HS-27A (cell line): ENCODE measurements around the gene GABRG3.

Experiments
- DNase-seq: peaks from one replicate; pipeline ENCODE4 v3.0.0-alpha.2; 2012; ENCODE audit warnings: low read depth, missing footprints

Gene GABRG3

DNA sequence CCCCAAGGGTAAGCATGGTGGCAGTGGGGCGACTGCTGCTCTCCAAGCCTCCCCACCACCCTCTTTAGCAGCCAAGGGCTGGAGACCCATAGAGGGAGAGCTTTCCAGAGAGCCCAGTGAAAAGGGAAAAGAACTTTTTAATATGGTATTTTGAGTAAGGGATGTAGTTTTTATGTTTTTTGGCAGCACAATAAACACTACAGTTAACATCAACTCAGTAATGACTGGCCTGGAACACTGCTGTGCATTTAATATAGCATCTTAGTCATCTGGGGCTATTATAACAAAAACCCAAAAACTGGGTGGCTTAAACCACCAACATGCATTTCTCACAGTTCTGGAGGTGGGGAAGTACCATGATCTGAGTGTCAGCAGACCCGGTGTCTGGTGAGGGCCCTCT is 495.8 kb downstream of the GABRG3 start:
- no peak for DNase-seq

DNA sequence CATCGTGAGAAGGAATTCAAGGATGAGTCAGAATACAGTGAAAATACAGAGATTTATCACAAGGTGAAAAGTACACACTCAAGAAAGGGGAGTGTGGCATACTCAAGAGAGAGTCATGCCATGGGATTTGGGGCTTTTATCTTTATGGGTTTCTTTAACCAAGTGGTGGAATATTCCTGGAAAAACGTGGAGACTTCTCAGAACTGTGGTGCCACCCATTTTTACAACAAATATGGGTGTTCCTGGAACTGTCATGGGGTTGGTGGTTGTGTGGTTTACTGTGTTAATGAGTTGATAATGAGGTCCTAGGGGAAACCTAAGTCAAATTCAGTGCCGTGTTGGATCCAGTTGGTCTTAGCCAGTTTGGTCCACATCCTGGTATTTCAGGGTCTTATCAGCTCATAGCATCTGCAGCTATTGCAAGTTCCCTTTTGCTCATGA is 497.2 kb downstream of the GABRG3 start:
- no peak for DNase-seq

DNA sequence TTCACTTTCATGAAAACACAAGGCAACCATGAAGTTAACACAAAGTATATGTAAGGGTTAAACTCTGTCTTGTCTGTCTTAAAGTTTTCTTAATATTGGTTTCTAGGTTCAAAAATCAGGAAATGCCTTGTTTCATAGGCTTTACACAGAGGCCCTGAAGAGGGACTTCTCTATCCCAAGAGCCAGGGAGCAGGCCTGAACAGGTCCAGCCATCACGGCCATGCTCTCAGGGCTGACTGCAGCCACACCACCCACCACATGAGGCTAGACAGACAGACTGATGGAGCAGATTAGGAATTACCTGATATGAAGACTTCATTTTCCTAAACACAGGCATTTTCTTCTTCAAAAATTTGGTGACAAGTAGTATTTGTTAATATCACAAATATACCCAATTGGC is 502.9 kb downstream of the GABRG3 start:
- no peak for DNase-seq

DNA sequence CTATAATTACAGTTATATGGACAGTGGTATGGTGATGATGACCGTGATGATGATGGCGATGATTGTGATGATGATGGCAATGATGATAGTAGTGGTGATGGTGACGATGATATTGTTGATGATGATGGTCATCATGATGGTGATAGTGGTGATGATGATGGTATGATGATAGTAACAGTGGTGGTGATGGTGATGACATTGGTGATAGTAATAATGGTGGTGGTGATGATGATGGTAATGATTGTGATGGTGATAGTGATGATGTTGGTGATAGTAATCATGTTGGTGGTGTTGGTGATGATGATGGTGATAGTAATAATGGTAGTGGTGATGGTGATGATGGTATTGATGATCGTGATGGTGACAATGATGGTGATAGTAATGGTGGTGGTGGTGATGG is 504.4 kb downstream of the GABRG3 start:
- no peak for DNase-seq

DNA sequence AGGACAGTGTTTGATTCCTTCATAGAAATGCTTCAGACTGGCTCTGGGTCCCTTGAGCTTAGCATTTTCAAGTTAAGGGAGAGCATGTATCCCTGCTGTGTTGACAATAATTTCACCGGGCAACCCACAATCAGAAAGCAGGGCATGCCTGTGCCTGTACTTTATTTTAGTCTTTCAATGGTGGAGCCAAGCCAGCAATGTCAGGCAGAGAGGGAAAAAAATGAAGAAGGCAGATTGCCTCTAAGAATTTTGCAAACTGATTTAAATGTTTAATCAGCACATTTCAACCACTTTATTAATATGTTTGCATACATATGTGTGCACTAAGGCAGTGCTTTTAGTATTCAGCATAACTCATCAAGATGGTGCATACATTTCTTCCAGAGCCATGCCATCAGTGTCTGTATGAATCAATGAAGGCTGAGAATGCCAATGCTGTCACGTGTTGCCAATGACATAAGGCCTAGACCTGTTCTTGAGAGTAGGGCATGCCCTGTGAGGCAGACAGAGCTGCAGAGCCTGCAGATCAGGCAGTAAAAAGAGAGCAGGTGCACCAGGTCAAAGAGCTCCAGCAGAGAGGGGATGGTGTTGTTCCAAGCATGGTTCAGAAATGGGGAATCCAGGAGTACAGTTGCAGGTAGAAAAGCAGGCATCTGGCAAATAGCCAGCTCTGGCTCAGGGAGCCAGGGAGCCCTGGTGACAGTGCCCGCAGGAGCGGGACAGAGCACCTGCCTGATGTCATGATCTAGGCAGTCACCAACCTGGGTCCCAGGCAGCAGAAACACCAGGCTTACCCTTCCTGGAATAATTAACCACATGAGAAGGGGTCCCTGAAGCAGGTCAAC is 508.5 kb downstream of the GABRG3 start:
- DNase-seq = no peak

DNA sequence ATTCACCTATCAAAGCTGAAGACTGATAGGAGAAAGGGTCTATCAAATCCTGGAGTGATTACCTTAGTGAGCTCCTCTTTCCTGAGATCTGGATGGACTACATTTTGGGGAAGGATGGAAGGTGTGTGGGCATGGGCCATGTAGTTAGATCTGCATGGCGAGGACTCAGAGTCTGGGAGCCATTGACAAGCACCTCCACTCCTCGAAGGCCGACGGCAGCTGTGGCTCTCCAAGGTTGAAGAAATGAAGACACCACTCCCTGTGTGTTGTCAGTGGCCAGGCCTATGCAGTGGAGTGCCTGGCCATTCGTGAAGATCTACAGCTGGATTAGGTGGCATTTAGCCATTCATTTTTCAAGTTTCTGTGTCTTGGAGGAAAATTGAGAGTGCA is 509.2 kb downstream of the GABRG3 start:
- no peak for DNase-seq

DNA sequence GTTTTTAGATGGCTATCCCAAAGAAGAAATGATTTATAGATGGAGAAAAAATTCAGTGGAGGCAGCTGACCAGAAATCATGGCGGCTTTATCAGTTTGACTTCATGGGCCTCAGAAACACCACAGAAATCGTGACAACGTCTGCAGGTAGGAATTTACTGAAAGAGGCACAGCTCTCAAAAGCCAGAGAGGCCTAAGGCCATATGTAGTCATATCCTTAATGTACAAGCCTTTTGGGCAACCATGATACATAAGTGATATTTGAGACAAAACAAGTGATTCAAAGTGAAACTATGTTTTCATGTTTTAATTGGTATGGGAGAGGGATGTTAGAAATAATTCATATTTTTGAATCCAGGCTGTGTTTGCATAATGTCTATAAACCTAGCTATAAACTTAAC is 509.7 kb downstream of the GABRG3 start:
- no peak for DNase-seq

DNA sequence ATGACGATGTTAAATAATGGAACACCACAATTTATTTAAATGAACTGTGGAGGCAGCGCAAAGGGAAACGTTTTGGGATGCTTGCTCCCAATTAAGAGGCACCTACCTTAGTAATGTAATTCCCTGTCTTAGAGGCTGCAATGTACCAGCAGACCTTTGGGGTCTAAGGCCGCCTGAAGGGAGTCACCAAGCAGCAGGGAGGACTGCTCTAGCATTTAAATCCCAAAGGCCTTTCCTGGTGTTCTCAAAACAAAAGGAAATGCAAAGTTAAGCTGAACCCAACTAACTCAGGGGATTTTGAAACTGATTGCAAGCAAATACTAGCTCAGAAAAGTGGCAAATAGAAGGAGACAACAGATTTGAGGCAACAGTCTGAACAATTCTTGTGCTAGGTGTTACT is 510.8 kb downstream of the GABRG3 start:
- DNase-seq = no peak

DNA sequence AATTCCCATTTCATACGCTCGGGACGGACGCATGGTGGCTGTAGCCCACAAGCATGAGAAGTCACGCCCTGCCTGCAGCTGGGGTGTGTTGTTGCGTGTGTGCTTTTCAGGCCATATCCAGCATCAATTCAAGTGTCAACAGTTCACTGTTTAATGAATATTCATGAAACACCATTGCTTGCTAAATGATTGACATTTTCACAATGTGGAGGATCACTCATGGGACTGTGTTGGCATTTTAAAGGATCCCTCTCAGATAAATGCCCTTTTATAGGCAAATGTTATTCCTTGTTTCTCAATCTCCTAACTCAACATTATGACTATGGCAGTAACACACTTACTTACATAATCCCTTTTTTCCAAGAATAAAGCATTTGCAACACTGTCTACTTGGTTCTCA is 511.3 kb downstream of the GABRG3 start:
- DNase-seq = no peak

DNA sequence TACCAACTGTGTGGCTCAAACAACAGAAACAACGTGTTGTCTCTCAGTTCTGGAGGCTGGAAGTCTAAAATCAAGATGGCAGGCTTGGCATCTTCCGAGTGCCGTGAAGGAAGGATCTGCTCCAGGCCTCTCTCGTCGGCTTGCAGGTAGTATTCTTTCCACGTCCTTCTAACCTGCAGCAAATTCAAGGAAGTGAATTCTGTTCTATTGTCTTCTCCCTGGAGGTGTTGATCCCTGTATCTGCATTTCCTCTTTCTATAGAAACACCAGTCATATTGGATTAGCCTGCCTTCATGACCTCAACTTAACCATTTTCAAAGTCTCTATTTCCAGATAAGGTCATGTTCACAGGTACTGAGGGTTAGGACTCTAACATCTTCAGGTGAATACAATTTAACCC is 512.1 kb downstream of the GABRG3 start:
- DNase-seq = no peak

DNA sequence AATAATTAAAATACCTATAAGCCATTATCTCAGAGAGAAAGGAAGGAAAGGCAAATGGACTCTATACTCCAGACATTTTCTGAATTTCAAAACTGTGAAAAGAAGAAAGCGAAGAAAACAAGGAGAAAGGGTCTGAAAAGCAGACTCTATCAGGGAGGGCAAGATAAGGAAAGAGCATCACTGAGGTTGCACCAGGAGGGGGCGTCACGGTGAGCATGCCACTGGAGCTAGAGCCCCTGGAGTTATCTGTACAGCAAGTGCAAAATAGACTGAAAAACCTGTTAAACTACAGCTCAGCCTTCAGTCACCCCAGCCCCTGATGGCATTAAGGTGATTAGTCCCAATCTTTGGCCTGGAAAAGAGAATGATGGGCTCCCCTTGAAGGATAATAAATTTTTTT is 514.3 kb downstream of the GABRG3 start:
- DNase-seq = no peak

DNA sequence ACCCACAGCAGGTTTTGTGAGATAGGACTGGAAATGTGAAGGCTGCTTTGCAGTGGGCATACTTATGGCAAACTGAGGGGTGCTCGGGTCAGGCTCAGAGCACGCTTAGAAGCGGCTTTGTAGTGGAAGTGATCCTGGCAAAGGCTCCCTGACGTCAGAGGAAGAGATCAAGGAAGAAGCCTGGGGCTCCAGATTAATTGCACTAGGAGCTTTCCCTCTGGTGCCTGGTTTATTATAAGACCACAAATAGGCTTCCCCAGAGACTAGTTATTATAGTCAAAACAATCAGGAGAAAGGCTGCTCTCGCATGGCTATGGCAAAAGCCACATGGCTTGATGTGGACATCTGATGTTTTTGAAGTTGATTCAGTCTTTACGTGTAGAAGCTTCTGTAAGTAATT is 515.1 kb downstream of the GABRG3 start:
- DNase-seq = no peak

DNA sequence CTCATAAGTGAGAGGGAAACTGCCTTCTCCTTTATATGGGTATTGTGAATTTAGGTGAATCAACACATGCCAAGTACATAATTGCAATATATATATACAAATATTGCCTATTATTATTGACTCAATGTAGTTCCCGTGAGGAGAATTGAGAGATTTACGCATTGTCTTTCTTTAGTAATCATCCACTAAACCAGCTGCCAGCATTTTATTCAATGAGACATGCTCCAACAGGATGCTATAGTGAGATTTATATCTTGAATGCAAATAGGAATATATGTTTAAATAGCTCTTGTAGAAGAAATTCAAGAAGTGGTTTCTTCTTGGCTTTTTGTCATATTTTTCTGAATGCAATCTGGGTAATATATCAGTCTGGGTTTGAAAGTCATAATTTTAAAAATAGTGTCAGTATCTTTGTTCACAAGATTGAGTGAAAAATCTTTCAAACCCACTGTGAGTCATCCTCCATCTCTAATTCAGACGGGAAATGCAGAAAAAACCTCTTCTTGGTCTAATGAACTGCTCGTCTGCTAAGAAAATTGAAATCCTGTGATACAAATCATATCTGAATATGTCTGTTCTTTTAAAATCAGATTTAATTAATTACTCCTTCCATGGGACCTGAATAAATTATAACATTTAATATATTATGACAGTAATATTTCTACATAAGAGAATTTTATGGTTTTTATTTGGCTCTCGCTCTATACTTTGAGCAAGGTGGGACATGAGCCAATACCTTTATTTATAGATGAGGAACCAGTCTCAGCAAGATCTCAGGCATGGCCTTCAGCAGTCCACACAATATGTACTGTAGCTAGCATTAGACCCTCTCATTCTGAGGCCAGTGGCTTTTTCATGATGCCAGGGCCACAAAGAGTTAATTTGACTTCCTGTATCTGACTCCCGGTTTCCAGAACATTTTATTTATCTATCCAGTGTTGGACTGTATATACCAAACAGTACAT is 516.0 kb downstream of the GABRG3 start:
- DNase-seq = no peak

DNA sequence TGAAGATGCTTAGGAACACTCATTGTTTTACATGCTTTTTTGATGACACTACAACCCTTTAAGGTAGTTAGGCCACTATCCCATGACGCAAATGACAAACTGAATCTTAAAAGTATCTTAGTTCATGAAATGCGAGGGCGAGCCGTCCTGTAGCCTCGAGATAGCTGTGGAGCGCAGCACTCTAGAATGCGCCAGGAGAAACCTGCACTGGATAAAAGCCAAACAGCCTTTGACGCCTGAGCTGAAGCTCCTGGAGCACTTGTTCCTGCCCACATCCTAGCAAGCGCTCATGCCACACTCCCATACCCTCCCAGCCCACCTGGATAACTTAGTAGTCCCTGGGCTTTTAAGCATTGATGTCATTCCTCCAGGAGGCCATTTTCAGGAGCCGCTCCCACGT is 516.9 kb downstream of the GABRG3 start:
- no peak for DNase-seq

DNA sequence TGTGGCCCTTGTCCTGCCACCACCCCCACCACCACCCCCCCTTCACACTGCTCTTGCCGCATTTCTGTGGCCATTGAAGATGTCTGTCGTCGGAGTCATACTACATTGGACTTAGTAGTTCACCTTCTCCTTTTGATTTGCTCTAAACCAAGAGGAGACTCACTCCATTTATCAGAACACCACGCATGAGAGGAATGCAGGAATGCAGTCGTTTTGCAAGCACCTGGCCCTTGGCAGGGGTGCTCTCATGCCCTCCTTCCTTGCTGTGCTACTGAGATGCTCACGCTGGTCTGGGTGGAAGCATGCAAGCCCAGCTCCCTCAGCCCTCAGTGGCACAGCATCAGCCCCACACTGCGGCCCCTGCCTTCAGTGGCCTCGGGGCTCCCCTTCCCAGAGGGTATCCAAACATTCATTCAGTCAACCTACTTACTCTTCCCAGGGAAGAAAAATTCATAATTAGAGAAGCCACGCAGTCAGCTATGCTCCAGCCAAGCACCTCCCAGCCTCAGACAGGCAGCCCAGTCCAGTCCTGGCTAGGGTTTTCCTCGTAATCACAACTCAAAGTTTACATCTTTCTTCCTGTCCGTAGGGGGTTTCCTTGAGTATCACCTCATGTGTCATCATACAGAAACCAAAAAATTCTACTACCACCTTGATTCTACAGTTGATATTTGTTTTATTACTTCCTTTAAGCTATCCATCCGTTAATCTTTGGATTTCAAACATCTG is 520.0 kb downstream of the GABRG3 start:
- no peak for DNase-seq

DNA sequence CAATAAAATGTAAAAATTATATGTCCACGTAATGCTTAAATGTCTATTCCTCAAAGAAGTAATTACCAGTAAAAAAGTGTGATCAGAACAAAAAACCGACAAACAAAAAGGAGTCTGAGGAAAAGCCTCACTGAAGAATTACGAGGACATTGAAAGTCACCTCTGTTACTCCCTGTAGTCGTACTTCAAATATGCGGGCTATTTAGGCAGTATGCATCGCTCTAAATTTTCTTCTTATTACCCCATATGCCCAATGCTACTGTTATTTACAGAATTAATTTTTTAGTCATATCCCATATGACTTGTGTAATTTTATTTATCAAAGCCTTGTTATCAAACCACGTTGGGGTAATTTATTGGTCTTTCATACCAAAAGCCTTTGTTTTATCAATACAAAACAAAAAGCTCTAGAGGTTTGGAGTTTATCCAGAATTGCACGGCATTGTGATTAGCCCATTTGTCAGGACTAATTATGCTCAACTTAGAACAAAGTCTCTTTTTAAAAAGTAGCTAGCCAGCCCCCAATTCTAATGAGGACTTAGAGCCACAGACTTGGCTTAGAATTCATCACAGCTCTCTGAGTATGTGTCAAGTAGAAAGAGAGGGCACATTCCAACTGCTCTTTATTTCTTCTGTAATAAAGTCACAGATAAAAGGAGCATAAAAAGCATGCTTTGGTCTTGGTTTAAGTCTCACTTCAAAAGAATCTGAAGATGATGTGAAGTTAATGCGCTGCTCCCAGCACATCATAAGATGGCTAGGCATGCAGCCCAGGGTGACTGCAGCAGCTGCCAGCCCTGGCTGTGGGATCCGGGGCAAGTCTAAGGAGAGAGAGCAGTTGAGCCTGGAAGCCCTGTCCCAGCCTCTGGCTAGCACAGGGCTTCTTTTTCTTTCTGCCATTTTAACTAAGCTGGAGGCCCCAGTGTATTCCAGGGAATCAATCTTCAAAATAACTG is 521.0 kb downstream of the GABRG3 start:
- no peak for DNase-seq

DNA sequence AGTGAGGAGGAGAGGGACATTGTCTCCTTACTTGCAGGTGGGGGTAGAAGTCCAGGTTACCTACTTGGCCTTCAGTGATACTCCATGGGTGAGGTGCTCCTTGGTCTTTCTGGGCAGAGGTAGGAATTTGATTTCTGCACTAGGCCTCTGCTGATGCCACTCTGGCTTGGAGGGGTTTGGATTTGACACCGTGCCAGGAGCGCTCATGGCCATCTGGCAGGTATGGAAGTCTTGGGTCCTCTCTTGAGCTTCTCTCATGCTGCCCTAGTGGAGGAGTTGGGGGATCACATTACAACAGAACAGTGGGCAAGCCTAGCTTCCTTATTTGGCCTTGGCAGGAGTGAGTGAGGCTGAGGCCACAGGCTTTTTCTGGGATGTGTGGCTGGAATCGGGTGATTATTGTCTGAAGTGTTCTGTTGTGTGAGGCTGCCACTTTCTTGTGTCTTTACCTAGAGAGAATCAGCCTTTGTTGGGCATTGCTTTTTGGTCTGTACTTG is 525.0 kb downstream of the GABRG3 start:
- DNase-seq = no peak

DNA sequence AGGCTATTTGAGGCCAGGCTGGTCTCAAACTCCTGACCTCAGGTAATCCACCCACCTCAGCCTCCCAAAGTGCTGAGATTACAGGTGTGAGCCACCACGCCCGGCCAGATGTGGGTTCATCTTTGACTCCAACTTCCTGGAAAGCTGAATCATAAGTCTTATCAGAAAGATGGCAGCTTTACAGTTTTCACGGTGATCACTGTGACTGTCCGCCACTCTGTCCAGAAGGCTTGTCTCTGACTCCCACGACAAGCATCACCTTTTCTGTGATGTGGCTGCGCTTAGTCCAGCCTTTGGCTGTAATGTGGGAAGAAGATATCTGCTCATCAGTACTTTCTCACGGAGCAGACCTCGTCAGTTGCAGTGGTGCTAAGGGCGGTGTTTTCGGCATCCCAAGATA is 527.7 kb downstream of the GABRG3 start:
- DNase-seq = no peak

DNA sequence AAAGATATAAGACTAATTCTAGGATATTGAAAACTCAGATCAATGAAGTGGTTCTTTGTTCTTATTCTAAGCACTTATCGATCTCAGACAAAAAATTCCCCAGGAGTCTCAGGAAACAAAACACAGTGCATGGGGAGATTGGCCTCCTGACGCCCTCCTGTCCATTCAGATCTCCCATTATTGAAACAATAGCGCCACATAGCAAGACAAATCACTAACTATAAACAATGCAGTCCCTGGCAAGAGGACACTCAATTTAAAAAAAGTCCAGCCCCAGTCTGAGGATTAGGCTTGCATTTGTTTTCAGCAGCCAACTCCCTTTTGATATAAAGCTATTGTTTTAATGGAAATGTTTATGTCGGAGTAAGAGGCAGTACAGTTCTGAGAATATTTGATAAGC is 528.2 kb downstream of the GABRG3 start:
- no peak for DNase-seq

DNA sequence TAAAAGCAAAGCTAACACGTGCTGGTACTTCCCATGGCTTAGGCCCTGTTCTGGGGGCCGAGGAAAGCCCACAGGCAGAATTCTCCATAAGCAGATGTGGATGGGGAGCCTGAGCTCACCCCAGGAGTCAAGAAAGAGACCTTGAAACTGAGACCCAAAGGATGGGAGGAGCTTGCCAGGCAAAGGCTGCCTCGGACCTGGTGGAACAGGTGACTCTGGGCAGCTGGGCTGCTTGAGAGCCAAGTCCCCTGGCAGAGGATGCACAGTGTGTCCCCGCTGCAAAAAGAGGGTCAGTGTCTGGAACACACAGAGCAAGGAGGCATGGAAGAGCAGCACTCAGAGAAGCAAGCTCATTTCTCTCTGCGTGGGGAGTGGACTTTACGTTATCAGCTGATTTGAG is 528.7 kb downstream of the GABRG3 start:
- DNase-seq = no peak

DNA sequence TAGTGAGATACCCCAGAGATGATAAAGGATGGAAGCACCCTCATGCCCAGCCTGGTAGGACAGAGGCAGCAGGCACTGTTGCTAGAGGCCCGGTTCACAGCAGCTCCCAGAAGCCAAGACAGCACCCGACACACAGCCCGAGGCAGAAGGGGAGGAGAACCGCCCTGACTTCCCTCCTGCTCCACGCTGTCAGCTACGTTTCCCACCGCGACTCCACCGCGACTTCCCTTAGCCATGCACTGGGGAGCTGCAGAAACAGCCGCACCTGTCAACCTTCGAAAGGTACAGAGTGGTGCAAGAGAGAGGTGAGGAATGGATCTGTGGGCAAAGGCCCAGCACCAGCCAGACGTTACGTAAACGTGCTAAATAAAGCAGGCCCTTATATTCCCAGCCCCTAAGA is 529.2 kb downstream of the GABRG3 start:
- DNase-seq = no peak
